OCI-LY3 (cell line): ENCODE measurements around the gene ERH.
A peak's percentile ranks its signal among the peaks of the same experiment; 100 is the strongest.

Experiments
- CTCF ChIP-seq: fragments of 200-600, 300-600 bp; sonication (generic); IDR thresholded peaks from 2 replicates; pipeline ENCODE4 v1.5.1; 2014; ENCODE audit warnings: antibody characterized with exemption, low read length, low read depth
- EZH2phosphoT487 ChIP-seq: fragments of 200-600 bp; shearing (Covaris generic); IDR thresholded peaks from 2 replicates; pipeline ENCODE4 v1.6.1; 2018; ENCODE audit warnings: antibody characterized with exemption, mixed run types, low read depth

- peak; percentile 86 for TF ChIP-seq CTCF
- TF ChIP-seq EZH2phosphoT487 = no peak
Observed at GRCh38 chr14:69363055-69363454, 35.0 kb downstream of the ERH start.
